Calu3 (cell line): Measurements from ENCODE around the gene NEURL1. TPM values are rescaled to one million over a fixed set of nuclear protein-coding genes. Genes with fewer than 3 reads are reported as not detected.

Experiments
- BruUV-seq: library from RNA; stranded (reverse); fragments of 400-500 nt; replicated peaks from 2 replicates; lab custom pipeline; 2021; lab: Mats Ljungman, UMichigan
- CTCF ChIA-PET: fragments of 300-600 bp; sonication (Branson Sonifier 250); formaldehyde crosslinking; loops from one replicate; lab custom pipeline; 2022; ENCODE audit warnings: antibody characterized with exemption; lab: Charles Lee
- DNase-seq: peaks from one replicate; pipeline ENCODE4 v3.0.0; 2022
- H3K27ac Mint-ChIP-seq: one replicate; pipeline ENCODE4 v1.8.0; 2022; ENCODE audit warnings: mixed read lengths; ENCODE audit not compliant: unreplicated experiment
- H3K27me3 Mint-ChIP-seq: one replicate; pipeline ENCODE4 v1.8.0; 2022; ENCODE audit warnings: mixed read lengths; ENCODE audit not compliant: unreplicated experiment
- H3K36me3 Mint-ChIP-seq: one replicate; pipeline ENCODE4 v1.8.0; 2022; ENCODE audit warnings: mild to moderate bottlenecking, moderate library complexity, mixed read lengths; ENCODE audit not compliant: insufficient read depth, unreplicated experiment
- H3K4me1 Mint-ChIP-seq: one replicate; pipeline ENCODE4 v1.8.0; 2022; ENCODE audit warnings: mild to moderate bottlenecking, low read depth, mixed read lengths; ENCODE audit not compliant: unreplicated experiment
- H3K4me3 Mint-ChIP-seq: one replicate; pipeline ENCODE4 v1.8.0; 2022; ENCODE audit warnings: mild to moderate bottlenecking, low read depth, moderate library complexity, mixed read lengths; ENCODE audit not compliant: unreplicated experiment
- H3K9me3 Mint-ChIP-seq: one replicate; pipeline ENCODE4 v1.8.0; 2022; ENCODE audit warnings: low read depth, mixed read lengths; ENCODE audit not compliant: unreplicated experiment
- CTCF ChIP-seq: fragments of 200-600 bp; IDR thresholded peaks from one replicate; pipeline ENCODE4 v1.8.0; 2022; ENCODE audit warnings: antibody characterized with exemption; ENCODE audit not compliant: unreplicated experiment
- intact Hi-C: fragments of 100-400 bp; cut with micrococcal nuclease; formaldehyde crosslinking; loops from one replicate; pipeline ENCODE4 v1.10.0; 2022; ENCODE audit not compliant: unreplicated experiment
- total RNA-seq: library from RNA; stranded (reverse); gene quantifications from 2 replicates; pipeline ENCODE4 v1.2.3, GENCODE V29; 2022

NEURL1 gene
- total RNA-seq, 1 experiment from 2014 or later, result not detected

- Mint-ChIP-seq H3K27ac (no peak overlapping the region), H3K9me3 (no peaks in the 10 kb centered on the region), H3K36me3 (peaks cover 19% of the 10 kb centered on the region), H3K4me1 (peaks cover 14% of the 10 kb centered on the region), H3K27me3 (no peaks in the 10 kb centered on the region), H3K4me3 (no peak overlapping the region)
- TF ChIP-seq CTCF, result no peak
- intact Hi-C loops, result no loop called here
- CTCF ChIA-PET, result interaction anchor here (0.6 to 1.0 kb wide), 2 partner anchors 80 to 511 kb away, joined by 3 to 4 read pairs; no protein-coding TSS in a partner anchor
- no TSS peak for BruUV-seq
- DNase-seq, result no peak
These were observed 47.5 kb upstream of the NEURL1 start for GRCh38 chr10:103445767-103446567.

GRCh38 chr10:103447187-103447586 is 46.3 kb upstream of the NEURL1 start:
- TF ChIP-seq CTCF, result no peak
- Mint-ChIP-seq H3K27me3 (no peaks in the 10 kb centered on the region), H3K4me1 (peaks cover 18% of the 10 kb centered on the region), H3K4me3 (no peak overlapping the region), H3K27ac (no peak overlapping the region), H3K9me3 (no peaks in the 10 kb centered on the region), H3K36me3 (peaks cover 14% of the 10 kb centered on the region)
- intact Hi-C loops, result no loop called here
- CTCF ChIA-PET, result no interaction called here
- no peak for DNase-seq
- BruUV-seq, result no TSS peak

DNA sequence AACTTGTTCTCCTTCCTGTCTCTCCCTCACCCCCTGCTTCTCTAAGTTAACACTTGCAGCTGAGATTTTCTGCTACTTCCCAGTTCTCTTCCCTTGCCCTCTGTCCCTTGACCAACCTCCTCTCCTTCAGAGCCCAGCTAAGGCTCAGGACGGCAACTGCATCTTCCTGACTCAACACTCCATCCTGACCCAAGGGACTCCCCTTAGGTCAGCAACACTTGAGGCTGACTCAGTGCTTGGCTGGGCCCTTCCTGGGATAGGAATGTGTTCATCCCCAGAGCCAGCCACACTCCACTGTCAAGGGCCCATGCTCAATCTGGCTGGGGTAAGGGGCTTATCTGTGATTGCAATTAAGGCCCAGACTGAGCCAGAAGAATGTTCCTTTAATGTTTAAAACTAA is 44.8 kb upstream of the NEURL1 start:
- BruUV-seq, result no TSS peak
- Mint-ChIP-seq H3K4me3 (no peak overlapping the region), H3K27me3 (no peaks in the 10 kb centered on the region), H3K27ac (no peak overlapping the region), H3K9me3 (no peaks in the 10 kb centered on the region), H3K4me1 (peaks cover 18% of the 10 kb centered on the region), H3K36me3 (peaks cover 15% of the 10 kb centered on the region)
- CTCF ChIA-PET, result no interaction called here
- DNase-seq, result no peak
- intact Hi-C loops, result no loop called here
- no peak for TF ChIP-seq CTCF

GRCh38 chr10:103449208-103450144 is 44.0 kb upstream of the NEURL1 start:
- H3K27me3 Mint-ChIP-seq, result no peaks in the 10 kb centered on the region
- no peak for TF ChIP-seq CTCF
- CTCF ChIA-PET, result no interaction called here
- no peak overlapping the region for H3K27ac Mint-ChIP-seq
- H3K9me3 Mint-ChIP-seq, result no peaks in the 10 kb centered on the region
- intact Hi-C loops, result no loop called here
- peaks cover 18% of the 10 kb centered on the region for H3K4me1 Mint-ChIP-seq
- no TSS peak for BruUV-seq
- no peak for DNase-seq
- H3K36me3 Mint-ChIP-seq, result peaks cover 15% of the 10 kb centered on the region
- H3K4me3 Mint-ChIP-seq, result no peak overlapping the region
